ENCODE measurements around the gene ANKRD33B.

Gene ANKRD33B

GRCh38 chr5:10699281-10699874 lies 135.5 kb downstream of the ANKRD33B start:
- DNase-seq (no peak), ATAC-seq (ENCODE audit: insufficient read depth, low read depth) (no peak)
- Histone ChIP-seq H3K4me3 (ENCODE audit: low read depth in 1 of 2, low read length in 2 of 2) (no peak overlapping the region), H2AFZ (ENCODE audit: low read depth, low read length) (no peak overlapping the region), H3K4me1 (ENCODE audit: insufficient read depth, low read length) (no peaks in the 10 kb centered on the region), H3K27me3 (ENCODE audit: insufficient read depth, low read length, poor library complexity) (no peaks in the 10 kb centered on the region), H3K9me3 (ENCODE audit: insufficient read depth, low read length, severe bottlenecking) (no peaks in the 10 kb centered on the region), H3K36me3 (ENCODE audit: insufficient read depth, low read length) (peaks cover 25% of the 10 kb centered on the region; the same call in 1 of the 2 replicates), H3K4me2 (ENCODE audit: insufficient read depth, low read length) (no peak overlapping the region), H3K27ac (ENCODE audit: low read length) (no peak overlapping the region), H4K20me1 (ENCODE audit: insufficient read depth, low read length) (peaks cover 68% of the 10 kb centered on the region), H3K79me2 (ENCODE audit: insufficient read depth, low read length) (peaks cover 19% of the 10 kb centered on the region; the same call in 1 of the 2 replicates), H3K9ac (ENCODE audit: low read depth, low read length) (no peak overlapping the region)
- no peak for TF ChIP-seq EZH2 (IDR thresholded peaks at IDR 0.05; ENCODE audit: borderline replicate concordance, low read depth, low read length, severe bottlenecking)
- TF ChIP-seq, protein P1, sequence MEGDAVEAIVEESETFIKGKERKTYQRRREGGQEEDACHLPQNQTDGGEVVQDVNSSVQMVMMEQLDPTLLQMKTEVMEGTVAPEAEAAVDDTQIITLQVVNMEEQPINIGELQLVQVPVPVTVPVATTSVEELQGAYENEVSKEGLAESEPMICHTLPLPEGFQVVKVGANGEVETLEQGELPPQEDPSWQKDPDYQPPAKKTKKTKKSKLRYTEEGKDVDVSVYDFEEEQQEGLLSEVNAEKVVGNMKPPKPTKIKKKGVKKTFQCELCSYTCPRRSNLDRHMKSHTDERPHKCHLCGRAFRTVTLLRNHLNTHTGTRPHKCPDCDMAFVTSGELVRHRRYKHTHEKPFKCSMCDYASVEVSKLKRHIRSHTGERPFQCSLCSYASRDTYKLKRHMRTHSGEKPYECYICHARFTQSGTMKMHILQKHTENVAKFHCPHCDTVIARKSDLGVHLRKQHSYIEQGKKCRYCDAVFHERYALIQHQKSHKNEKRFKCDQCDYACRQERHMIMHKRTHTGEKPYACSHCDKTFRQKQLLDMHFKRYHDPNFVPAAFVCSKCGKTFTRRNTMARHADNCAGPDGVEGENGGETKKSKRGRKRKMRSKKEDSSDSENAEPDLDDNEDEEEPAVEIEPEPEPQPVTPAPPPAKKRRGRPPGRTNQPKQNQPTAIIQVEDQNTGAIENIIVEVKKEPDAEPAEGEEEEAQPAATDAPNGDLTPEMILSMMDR (IDR thresholded peaks at IDR 0.05; ENCODE audit: borderline replicate concordance, extremely low read depth, low read length, poor library complexity, severe bottlenecking) = no peak

GRCh38 chr5:10699987-10700386 lies 136.1 kb downstream of the ANKRD33B start:
- H3K4me2 ChIP-seq (ENCODE audit: insufficient read depth, low read length) = no peak overlapping the region
- no peak overlapping the region for H3K27ac ChIP-seq (ENCODE audit: low read length)
- H3K4me1 ChIP-seq (ENCODE audit: insufficient read depth, low read length) = no peaks in the 10 kb centered on the region
- H3K9ac ChIP-seq (ENCODE audit: low read depth, low read length) = no peak overlapping the region
- no peak overlapping the region for H3K4me3 ChIP-seq (ENCODE audit: low read depth in 1 of 2, low read length in 2 of 2)
- ATAC-seq (ENCODE audit: insufficient read depth, low read depth) (peak; percentile 52), DNase-seq (peak; percentile 15)
- peaks cover 25% of the 10 kb centered on the region; the same call in 1 of the 2 replicates for H3K36me3 ChIP-seq (ENCODE audit: insufficient read depth, low read length)
- H2AFZ ChIP-seq (ENCODE audit: low read depth, low read length) = no peak overlapping the region
- H3K27me3 ChIP-seq (ENCODE audit: insufficient read depth, low read length, poor library complexity) = no peaks in the 10 kb centered on the region
- TF ChIP-seq, protein P1 (IDR thresholded peaks at IDR 0.05; ENCODE audit: borderline replicate concordance, extremely low read depth, low read length, poor library complexity, severe bottlenecking) = no peak
- no peak for TF ChIP-seq EZH2 (IDR thresholded peaks at IDR 0.05; ENCODE audit: borderline replicate concordance, low read depth, low read length, severe bottlenecking)
- H3K9me3 ChIP-seq (ENCODE audit: insufficient read depth, low read length, severe bottlenecking) = no peaks in the 10 kb centered on the region
- peaks cover 72% of the 10 kb centered on the region for H4K20me1 ChIP-seq (ENCODE audit: insufficient read depth, low read length)
- peaks cover 18% of the 10 kb centered on the region; the same call in 1 of the 2 replicates for H3K79me2 ChIP-seq (ENCODE audit: insufficient read depth, low read length)

DNA sequence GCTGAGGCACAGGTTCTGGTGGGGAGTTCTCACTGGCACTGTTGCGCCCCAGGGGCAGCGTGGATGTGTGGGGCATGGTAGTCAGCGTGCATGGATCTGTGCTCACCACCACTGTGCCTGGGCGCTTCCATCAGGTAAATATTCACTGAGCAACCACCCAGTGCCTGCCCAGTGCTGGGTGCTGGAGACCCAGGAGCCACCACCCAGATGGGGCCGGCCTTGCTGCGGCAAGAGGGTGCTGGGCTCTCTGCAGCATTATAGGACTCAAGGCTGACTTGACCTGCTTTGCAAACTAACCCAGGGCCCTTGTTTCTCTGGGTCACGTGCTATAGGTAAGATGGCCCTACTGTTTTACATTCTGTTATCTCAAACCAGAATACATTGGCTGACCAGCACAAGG lies 136.6 kb downstream of the ANKRD33B start:
- Histone ChIP-seq H3K9ac (ENCODE audit: low read depth, low read length) (no peak overlapping the region), H2AFZ (ENCODE audit: low read depth, low read length) (no peak overlapping the region), H3K9me3 (ENCODE audit: insufficient read depth, low read length, severe bottlenecking) (no peaks in the 10 kb centered on the region), H3K27me3 (ENCODE audit: insufficient read depth, low read length, poor library complexity) (no peaks in the 10 kb centered on the region), H4K20me1 (ENCODE audit: insufficient read depth, low read length) (peaks cover 75% of the 10 kb centered on the region), H3K27ac (ENCODE audit: low read length) (no peak overlapping the region), H3K4me3 (ENCODE audit: low read depth in 1 of 2, low read length in 2 of 2) (no peak overlapping the region), H3K36me3 (ENCODE audit: insufficient read depth, low read length) (peaks cover 28% of the 10 kb centered on the region; the same call in 1 of the 2 replicates), H3K4me2 (ENCODE audit: insufficient read depth, low read length) (no peak overlapping the region), H3K79me2 (ENCODE audit: insufficient read depth, low read length) (peaks cover 21% of the 10 kb centered on the region; the same call in 1 of the 2 replicates), H3K4me1 (ENCODE audit: insufficient read depth, low read length) (no peaks in the 10 kb centered on the region)
- no peak for ATAC-seq (ENCODE audit: insufficient read depth, low read depth)
- DNase-seq = no peak
- no peak for TF ChIP-seq EZH2 (IDR thresholded peaks at IDR 0.05; ENCODE audit: borderline replicate concordance, low read depth, low read length, severe bottlenecking)
- TF ChIP-seq, protein P1 (IDR thresholded peaks at IDR 0.05; ENCODE audit: borderline replicate concordance, extremely low read depth, low read length, poor library complexity, severe bottlenecking) = no peak

Measured in DND-41 (cell line).